ENCODE measurements around the gene ATP5PO. TPM values are rescaled to one million over a fixed set of nuclear protein-coding genes. Genes with fewer than 3 reads are reported as not detected.
A peak's percentile ranks its signal among the peaks of the same experiment; 100 is the strongest.
"Not testable (repeated sequence)": the region's sequence is repeated elsewhere in the genome, so short reads cannot be mapped to it uniquely, and the experiment has no call there.

The ATP5PO gene
- polyA plus RNA-seq, 12 donors = 188 to 339 (median 315) TPM; not detected in 1

DNA sequence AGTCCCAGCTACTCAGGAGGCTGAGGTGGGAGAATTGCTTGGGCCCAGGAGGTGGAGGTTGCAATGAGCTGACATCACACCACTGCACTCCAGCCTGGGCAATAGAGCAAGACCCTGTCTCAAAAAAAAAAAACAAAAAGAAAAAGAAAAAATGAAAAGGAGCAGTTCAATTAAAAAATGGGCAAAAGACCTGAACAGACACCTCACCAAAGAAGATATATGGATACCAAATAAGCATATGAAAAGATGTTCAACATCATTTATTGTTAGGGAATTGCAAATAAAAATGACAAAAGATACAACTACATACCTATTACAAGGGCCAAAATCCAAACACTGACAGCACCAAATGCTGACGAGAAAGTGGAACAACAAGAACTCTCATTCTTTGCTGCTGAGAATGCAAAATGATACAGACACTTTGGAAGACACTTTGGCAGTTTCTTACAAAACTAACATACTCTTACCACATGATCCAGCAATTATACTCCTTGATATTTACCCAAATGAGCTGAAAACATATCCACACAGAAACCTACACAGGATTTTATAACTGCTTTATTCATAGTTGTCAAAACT, 28.7 kb upstream of the ATP5PO start:
- DNase-seq = no peak

- no peak for DNase-seq
These were observed 27.7 kb upstream of the ATP5PO start for GRCh38 chr21:33943293-33943692.

DNA sequence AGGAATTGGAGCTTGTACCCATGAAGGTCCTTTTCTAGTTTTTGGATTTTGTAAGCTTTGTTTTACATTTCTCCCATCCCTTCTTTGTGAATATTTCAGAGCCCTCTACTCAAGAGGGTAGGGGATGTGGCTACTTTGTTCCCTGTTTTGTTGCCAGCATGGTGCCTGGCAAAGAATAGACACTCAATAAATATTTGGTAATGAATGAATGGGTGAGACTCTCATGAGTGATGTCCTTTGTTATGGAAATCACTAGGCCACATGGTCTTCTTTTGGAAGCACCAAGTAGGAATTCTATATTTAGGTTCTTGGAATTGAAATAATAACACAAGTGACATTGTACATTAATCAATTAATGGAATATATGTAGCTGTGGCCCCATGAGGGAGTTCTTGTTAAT, 26.8 kb upstream of the ATP5PO start:
- no peak for DNase-seq

DNA sequence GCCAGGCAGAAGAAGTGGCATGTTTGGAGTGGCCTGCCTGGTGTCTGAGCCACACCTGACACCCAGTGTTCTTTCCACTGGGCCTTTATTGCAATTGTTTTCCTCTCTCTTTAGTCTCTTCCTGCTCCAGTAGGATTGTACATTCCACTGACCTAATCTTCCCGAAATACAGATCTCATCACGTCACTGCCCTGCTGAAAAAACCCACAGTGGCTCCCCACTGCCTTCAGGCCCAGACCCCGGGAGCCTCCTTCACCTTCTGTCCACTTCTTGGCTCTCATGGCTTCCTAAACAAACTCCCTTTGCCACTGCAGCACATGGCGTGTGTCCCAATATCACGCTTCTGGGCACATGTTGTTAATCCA, 25.3 kb upstream of the ATP5PO start:
- DNase-seq = no peak

- no peak for DNase-seq
These were observed 24.7 kb upstream of the ATP5PO start for GRCh38 chr21:33940164-33940880.

- DNase-seq = no peak
These were observed 23.6 kb upstream of the ATP5PO start for GRCh38 chr21:33939226-33939625.

DNA sequence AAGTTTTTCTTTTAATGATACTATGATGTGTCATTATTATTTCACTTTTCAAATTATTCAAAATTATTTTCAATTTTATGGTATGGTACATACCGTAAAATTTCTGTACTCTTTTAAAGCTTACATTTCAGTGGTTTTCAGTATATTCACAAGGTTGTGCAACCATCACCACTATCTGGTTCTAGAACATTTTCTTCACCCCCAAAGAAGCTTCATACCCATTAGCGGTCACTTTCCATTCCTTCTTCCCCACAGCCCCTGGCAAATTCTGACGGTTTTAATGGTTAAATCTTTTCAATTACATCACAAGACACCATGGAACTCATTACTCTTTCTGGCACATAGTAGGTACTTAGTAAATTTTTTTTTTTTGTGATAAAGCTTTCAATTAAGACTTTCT, 22.8 kb upstream of the ATP5PO start:
- DNase-seq = no peak

DNA sequence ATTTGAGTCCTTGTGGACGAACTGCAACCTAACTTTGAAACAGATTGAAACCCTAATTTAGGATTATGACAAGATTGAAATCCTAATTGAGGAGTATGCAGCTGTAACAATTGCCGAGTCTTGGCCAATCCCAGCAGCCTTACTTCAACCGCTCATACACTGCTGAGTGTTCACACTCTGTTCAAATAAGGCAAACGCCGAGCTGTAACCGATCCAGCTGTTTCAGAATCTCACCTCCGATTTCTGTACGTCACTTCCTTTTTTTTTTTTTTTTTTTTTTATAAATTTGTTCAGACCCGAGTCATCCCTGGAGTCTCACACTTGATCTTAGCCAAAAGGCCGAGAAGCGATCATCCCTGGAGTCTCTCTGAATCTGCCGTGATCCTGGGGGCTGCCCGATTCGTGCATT, 22.3 kb upstream of the ATP5PO start:
- DNase-seq = no peak

GRCh38 chr21:33937146-33937545, 21.5 kb upstream of the ATP5PO start:
- DNase-seq = no peak

GRCh38 chr21:33936301-33937038, 20.9 kb upstream of the ATP5PO start:
- no peak for DNase-seq

- no peak for DNase-seq
These were observed 17.1 kb upstream of the ATP5PO start for GRCh38 chr21:33932731-33933130.

DNA sequence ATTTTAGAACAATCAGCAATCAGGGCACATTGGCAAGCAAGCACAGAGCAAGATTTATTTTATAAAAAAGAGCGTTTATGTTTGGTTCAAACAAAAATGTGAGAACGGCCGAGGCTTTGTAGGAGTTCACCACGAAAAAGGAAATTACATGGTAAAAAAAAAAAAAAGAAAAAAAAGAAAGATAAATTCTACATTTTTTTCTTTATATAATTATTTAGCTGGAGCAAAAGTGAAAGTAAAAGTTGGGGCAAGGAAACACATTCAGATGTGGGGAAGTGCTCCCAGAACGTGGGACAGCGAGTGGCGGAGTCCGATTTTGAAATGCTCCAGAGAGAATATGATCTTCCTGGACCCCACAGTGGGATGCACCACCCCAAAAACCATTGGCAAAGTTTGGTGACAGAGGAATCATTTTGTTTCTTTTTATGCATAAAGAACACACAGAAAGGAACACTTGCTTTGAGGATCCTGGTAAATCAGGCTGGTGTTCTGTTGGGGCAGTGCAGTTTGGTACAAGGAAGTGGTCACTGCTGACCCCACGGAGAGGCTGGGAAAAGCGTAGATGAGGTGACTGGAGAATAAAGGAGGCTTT, 16.3 kb upstream of the ATP5PO start:
- DNase-seq = no peak

DNA sequence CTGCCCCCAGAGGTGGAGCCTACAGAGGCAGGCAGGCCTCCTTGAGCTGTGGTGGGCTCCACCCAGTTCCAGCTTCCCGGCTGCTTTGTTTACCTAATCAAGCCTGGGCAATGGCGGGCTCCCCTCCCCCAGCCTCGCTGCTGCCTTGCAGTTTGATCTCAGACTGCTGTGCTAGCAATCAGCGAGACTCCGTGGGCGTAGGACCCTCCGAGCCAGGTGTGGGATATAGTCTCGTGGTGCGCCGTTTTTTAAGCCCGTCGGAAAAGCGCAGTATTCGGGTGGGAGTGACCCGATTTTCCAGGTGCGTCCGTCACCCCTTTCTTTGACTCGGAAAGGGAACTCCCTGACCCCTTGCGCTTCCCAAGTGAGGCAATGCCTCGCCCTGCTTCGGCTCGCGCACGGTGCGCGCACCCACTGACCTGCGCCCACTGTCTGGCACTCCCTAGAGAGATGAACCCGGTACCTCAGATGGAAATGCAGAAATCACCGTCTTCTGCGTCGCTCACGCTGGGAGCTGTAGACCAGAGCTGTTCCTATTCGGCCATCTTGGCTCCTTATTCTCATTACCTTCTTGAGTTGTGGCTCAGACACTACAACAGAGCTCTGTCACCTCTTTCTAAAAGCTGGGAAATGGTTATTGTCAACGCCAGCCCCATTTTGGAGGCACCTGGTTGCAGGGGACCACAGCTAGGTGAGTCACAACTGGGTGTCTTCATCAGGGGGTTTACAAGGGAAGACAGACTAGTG, 15.6 kb upstream of the ATP5PO start:
- not testable (repeated sequence) for DNase-seq

GRCh38 chr21:33926248-33926647, 10.6 kb upstream of the ATP5PO start:
- not testable (repeated sequence) for DNase-seq

DNA sequence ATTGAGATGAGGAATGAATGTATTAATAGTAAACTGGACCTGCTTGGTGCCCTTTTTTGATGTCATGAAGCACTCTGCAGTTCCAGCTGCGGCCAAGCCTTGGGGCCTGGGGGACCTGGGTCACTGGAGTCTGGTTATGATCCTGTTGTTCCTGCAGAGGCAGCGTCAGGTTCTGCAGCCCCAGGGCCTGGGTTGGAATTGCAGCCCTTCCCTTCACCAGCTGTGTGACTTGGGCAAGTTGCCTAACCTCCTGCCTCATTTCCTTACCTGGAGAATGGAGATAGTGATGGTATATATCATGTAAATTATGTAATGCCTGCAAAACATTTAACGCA, 9.1 kb upstream of the ATP5PO start:
- DNase-seq = no peak

DNA sequence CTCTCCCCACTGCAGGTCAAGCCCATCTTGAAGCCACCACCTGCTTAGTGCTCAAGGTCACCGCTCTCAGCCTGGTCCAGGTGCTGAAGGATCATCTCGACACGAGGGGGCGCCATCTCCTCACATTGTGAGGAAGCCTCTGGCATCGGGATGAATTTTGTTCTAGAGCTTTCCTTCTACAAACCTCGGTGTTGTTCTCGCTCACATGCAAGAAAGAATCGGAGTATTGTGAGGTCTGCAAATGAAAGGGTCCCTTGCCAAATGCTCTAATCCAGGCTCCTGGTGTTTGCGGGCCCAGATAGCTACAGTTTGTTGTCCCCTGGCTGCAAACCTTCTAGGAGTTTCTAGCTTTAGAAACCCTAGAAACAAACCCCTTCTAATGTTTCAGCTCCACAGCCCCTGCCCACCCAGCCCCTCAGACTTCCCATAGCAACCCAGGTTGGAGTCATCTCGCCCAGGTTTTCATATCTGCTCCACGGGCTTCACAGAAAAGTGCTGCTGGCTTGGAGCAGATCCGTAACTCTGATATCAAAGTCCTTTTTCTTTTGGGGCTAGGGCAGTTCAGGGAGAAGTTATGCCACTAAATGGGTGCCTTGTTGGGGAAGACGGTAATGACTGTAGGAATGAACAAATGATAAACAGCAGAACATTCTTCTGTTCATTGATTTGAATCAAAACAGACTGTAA, 8.6 kb upstream of the ATP5PO start:
- DNase-seq = peak; percentile 85

DNA sequence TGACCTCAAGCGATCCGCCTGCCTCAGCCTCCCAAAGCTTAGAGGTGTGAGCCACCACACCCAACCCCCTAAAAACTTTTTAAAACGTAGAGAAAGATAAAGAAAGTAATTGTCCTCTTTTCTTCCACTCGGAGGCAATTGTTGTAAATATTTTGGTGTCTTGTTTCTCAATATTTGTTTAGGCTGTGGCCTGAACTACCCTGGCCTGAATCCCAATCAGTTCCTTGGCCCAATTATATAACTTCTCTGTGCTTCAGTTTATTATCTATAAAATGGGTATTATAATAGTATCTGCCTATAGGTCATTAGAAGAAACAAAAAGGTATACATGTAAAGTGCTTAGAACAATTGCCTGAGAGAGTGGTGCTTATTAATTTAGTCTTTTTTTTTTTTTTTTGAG, 1.8 kb upstream of the ATP5PO start:
- no peak for DNase-seq

DNA sequence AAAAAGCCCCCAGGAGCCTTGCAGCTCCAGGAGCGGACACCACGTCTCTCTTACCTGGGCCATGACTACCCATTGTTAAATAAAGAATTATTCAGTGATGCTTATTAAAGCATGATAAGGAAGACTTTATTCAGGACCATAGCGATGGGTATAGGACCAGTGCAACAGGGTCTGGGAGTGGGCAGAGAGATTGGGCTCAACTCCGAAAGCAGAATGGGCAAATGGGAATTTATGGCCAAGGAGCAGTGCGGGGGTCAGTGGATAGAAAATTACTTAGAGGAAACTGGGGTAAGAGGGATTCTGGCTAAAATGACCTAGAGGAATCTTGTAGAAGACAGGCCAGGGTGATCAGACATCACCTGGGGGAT, 580 bp upstream of the ATP5PO start:
- DNase-seq = no peak

- no peak for DNase-seq
These were observed 1.4 kb downstream of the ATP5PO start for GRCh38 chr21:33914188-33914587.

- no peak for DNase-seq
These were observed 5.8 kb downstream of the ATP5PO start for GRCh38 chr21:33909756-33910155.

DNA sequence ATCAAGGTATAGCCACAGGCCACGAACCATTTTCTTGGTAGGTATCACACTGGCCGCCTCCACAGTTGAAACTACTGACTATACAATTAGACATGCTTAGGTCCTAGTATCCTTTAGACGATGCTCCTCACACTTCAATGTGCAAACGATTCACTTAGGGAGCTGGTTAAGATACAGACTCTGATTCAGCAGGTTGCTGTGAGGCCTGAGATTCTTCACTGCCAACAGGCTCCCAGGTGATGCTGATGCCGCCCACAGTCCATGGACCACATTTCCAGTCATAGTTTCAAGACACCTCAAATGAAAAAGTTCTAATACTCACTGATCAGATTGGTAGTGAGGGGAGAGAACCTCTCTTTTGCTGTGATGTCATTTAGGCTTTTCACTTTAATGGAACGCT, 6.8 kb downstream of the ATP5PO start:
- DNase-seq = no peak

GRCh38 chr21:33904041-33904440, 11.6 kb downstream of the ATP5PO start:
- DNase-seq = no peak
